DOHH2 (cell line): Measurements from ENCODE around the gene DIP2C.

ENCODE experiments used
- EZH2phosphoT487 ChIP-seq: fragments of 200-600 bp; sonication (generic); IDR thresholded peaks from 2 replicates; pipeline ENCODE4 v1.6.1; 2017; ENCODE audit warnings: borderline replicate concordance, mild to moderate bottlenecking, antibody characterized with exemption, low read length, moderate library complexity, mixed read lengths
- TF ChIP-seq, protein P1 (sequence below): fragments of 200-600 bp; sonication (generic); IDR thresholded peaks from one replicate; pipeline ENCODE4 v1.5.1; 2014; ENCODE audit warnings: antibody characterized with exemption, mild to moderate bottlenecking, low read depth, low read length; ENCODE audit not compliant: poor library complexity, severe bottlenecking

DNA sequence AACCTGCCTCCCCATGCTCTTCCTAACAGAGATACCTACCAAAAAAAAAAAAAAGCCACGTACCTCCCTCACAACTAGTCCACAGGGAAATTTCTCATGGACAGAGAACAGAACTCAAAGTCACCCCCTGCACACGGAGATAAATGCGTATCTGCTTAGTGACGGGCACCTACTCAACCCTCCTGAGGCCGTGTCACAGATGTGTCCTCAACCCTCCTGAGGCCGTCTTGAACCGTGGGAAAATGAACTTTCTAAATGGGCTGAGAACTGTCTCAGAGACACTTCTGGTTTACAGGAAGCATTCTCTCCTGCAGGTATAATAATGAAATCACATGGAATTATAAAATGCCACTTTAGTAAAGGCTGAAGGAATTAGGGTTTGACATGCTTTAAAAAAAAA lies 155.9 kb downstream of the DIP2C start:
- TF ChIP-seq, protein P1, sequence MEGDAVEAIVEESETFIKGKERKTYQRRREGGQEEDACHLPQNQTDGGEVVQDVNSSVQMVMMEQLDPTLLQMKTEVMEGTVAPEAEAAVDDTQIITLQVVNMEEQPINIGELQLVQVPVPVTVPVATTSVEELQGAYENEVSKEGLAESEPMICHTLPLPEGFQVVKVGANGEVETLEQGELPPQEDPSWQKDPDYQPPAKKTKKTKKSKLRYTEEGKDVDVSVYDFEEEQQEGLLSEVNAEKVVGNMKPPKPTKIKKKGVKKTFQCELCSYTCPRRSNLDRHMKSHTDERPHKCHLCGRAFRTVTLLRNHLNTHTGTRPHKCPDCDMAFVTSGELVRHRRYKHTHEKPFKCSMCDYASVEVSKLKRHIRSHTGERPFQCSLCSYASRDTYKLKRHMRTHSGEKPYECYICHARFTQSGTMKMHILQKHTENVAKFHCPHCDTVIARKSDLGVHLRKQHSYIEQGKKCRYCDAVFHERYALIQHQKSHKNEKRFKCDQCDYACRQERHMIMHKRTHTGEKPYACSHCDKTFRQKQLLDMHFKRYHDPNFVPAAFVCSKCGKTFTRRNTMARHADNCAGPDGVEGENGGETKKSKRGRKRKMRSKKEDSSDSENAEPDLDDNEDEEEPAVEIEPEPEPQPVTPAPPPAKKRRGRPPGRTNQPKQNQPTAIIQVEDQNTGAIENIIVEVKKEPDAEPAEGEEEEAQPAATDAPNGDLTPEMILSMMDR: no peak
- TF ChIP-seq EZH2phosphoT487: no peak
